CD4-positive, alpha-beta T cell (primary cell): ENCODE measurements around the gene MYOF. TPM values are rescaled to one million over a fixed set of nuclear protein-coding genes. Genes with fewer than 3 reads are reported as not detected.
"Not testable (repeated sequence)": the region's sequence is repeated elsewhere in the genome, so short reads cannot be mapped to it uniquely, and the experiment has no call there.

ENCODE experiments used
- ATAC-seq: fragments of 200-7000 bp; cut with Tn5 transposase; one replicate; pipeline ENCODE4 v1.10.0; 2022; ENCODE audit warnings: mild to moderate bottlenecking; ENCODE audit not compliant: poor library complexity
- CTCF ChIA-PET: fragments of 350-600 bp; sonication (Branson Sonifier 250); formaldehyde crosslinking; loops from one replicate; lab custom pipeline; 2021; ENCODE audit warnings: antibody characterized with exemption, inconsistent platforms; lab: Charles Lee
- POLR2A ChIA-PET: fragments of 350-600 bp; sonication (Branson Sonifier 250); formaldehyde crosslinking; loops from one replicate; lab custom pipeline; 2021; ENCODE audit warnings: antibody characterized with exemption, inconsistent platforms; lab: Charles Lee
- DNase-seq, 14 experiments: peaks; one replicate each; pipeline ENCODE4 v3.0.0-alpha.2; 2013 to 2020; ENCODE audit warnings: mixed read lengths in 2 of 14
- H3K27ac ChIP-seq, 2 donors: one replicate each; pipeline versions ENCODE4 v1.5.1 to v1.7.0; 2013; ENCODE audit warnings: low read length in 2 of 2, low read depth in 1 of 2, mild to moderate bottlenecking in 1 of 2
- H3K27me3 ChIP-seq, 2 experiments: 1 replicate in 1 of 2; 2 replicates in 1 of 2; pipeline versions ENCODE4 v1.6.1 to v1.7.0; 2013; ENCODE audit warnings: low read length in 2 of 2, control low read depth in 1 of 2, mild to moderate bottlenecking in 1 of 2, moderate library complexity in 1 of 2; ENCODE audit not compliant: insufficient read depth in 2 of 2, control insufficient read depth in 1 of 2
- H3K36me3 ChIP-seq: one replicate; pipeline ENCODE4 v1.6.1; 2013; ENCODE audit warnings: low read length, control low read depth; ENCODE audit not compliant: insufficient read depth
- H3K4me1 ChIP-seq: one replicate; pipeline ENCODE4 v1.6.1; 2013; ENCODE audit warnings: low read length, control low read depth; ENCODE audit not compliant: insufficient read depth
- H3K4me3 ChIP-seq: one replicate; pipeline ENCODE4 v1.5.1; 2013; ENCODE audit warnings: mild to moderate bottlenecking, low read length, moderate library complexity
- H3K9me3 ChIP-seq, 2 experiments: 1 replicate in 1 of 2; 2 replicates in 1 of 2; pipeline versions ENCODE4 v1.6.1 to v1.7.0; 2013; ENCODE audit warnings: low read length in 2 of 2, mild to moderate bottlenecking in 2 of 2, control low read depth in 1 of 2, moderate library complexity in 1 of 2; ENCODE audit not compliant: control insufficient read depth in 1 of 2, insufficient read depth in 1 of 2
- H3K27ac Mint-ChIP-seq: one replicate; pipeline ENCODE4 v1.8.0; 2020; ENCODE audit warnings: mixed read lengths
- H3K27me3 Mint-ChIP-seq: one replicate; pipeline ENCODE4 v1.8.0; 2021; ENCODE audit warnings: mixed read lengths
- H3K36me3 Mint-ChIP-seq: one replicate; pipeline ENCODE4 v1.8.0; 2021; ENCODE audit warnings: low read depth, mixed read lengths
- H3K4me1 Mint-ChIP-seq: one replicate; pipeline ENCODE4 v1.8.0; 2021; ENCODE audit warnings: low read depth, mixed read lengths
- H3K4me3 Mint-ChIP-seq: one replicate; pipeline ENCODE4 v1.8.0; 2020; ENCODE audit warnings: mild to moderate bottlenecking, mixed read lengths
- H3K9me3 Mint-ChIP-seq: one replicate; pipeline ENCODE4 v1.8.0; 2020; ENCODE audit warnings: mixed read lengths
- intact Hi-C, 2 experiments: fragments of 100-400 bp; cut with DNase I in 1 of 2; cut with micrococcal nuclease in 1 of 2; formaldehyde crosslinking; loops; one replicate each; pipeline versions ENCODE4 v1.15.1 to v1.9.0; 2023 to 2025; cut with DNase I, micrococcal nuclease
- total RNA-seq, 174 experiments: library from RNA in 2 of 174; stranded (reverse) in 2 of 174; gene quantifications; one replicate each; pipeline ENCODE4 v1.2.3 and lab custom pipeline; 2021 to 2026
- TF ChIP-seq, protein P1 (sequence below): fragments of 200-600 bp; IDR thresholded peaks from one replicate; pipeline ENCODE4 v1.8.0; 2022; ENCODE audit warnings: antibody characterized with exemption, mild to moderate bottlenecking

The MYOF gene
- total RNA-seq, 2 experiments from 2014 or later = 0.14 to 0.27 TPM

DNA sequence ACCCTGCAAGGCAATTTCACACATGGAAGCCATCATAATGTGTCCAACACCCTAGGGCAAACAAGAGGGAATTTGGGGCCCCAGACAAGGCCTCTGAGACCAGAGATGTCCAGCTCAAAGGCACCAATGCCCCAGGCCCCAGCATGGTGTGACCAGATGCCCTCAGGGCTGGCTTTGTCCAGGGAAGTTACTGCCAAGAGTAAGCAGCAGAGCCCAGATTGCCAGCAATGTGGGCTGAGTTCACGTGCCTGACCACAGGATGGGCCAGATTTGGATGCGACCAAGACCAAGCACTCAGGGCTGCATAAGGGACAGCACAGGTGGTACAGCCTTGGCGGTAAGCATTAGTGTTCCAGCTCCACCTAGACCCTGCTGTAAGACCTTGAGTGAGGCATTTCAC, 12.7 kb downstream of the MYOF start:
- no peaks in the 10 kb centered on the region for H3K27me3 ChIP-seq
- POLR2A ChIA-PET = no interaction called here
- no peaks in the 10 kb centered on the region for H3K36me3 ChIP-seq
- ATAC-seq = no peak
- intact Hi-C loops = no loop called here
- H3K4me1 ChIP-seq = no peaks in the 10 kb centered on the region
- Mint-ChIP-seq H3K27me3 (no peaks in the 10 kb centered on the region), H3K27ac (no peak overlapping the region), H3K4me1 (no peaks in the 10 kb centered on the region), H3K36me3 (no peaks in the 10 kb centered on the region), H3K4me3 (no peak overlapping the region), H3K9me3 (no peaks in the 10 kb centered on the region)
- H3K4me3 ChIP-seq = no peak overlapping the region
- H3K9me3 ChIP-seq = no peaks in the 10 kb centered on the region
- CTCF ChIA-PET = no interaction called here
- no peak overlapping the region for H3K27ac ChIP-seq
- TF ChIP-seq, protein P1, sequence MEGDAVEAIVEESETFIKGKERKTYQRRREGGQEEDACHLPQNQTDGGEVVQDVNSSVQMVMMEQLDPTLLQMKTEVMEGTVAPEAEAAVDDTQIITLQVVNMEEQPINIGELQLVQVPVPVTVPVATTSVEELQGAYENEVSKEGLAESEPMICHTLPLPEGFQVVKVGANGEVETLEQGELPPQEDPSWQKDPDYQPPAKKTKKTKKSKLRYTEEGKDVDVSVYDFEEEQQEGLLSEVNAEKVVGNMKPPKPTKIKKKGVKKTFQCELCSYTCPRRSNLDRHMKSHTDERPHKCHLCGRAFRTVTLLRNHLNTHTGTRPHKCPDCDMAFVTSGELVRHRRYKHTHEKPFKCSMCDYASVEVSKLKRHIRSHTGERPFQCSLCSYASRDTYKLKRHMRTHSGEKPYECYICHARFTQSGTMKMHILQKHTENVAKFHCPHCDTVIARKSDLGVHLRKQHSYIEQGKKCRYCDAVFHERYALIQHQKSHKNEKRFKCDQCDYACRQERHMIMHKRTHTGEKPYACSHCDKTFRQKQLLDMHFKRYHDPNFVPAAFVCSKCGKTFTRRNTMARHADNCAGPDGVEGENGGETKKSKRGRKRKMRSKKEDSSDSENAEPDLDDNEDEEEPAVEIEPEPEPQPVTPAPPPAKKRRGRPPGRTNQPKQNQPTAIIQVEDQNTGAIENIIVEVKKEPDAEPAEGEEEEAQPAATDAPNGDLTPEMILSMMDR = no peak
- DNase-seq = no peak

DNA sequence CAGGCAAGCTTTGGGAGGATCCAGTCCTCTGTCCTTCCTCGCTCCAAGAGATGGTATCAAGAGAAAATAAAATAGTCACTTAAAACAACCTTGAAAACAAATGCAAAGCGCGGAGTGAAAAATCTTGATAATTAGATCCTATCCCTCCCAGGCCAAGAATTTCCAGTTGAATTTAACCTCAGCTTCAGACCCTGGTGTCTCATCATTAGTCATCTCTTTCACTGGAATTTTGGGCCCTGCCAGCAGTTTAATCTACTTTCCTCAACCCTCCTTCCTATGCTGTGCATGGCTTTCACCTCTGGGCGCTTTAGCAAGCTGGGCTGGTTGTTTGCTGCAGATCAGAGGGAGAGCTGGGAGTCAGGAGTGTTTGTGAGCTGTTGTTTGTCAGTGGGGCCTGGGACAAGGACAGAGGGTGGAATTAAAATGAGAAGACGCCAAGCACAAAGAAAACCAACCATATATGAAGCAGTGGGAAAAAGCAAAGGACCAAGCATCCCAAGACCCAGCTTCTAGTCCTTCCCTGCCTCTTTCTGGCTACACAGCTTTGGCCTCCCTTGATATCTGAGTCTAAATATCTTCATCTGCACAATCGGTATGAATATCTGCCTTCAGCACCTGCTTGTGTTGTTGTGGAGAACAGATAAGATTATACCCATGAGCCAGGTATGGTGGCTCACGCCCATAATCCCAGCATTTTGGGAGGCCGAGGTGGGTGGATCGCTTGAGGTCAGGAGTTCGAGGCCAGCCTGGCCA, 13.5 kb downstream of the MYOF start:
- Histone ChIP-seq H3K27me3 (no peaks in the 10 kb centered on the region), H3K4me1 (no peaks in the 10 kb centered on the region), H3K36me3 (no peaks in the 10 kb centered on the region), H3K27ac (no peak overlapping the region), H3K9me3 (no peaks in the 10 kb centered on the region), H3K4me3 (no peak overlapping the region)
- H3K4me1 Mint-ChIP-seq = no peaks in the 10 kb centered on the region
- CTCF ChIA-PET = no interaction called here
- no peaks in the 10 kb centered on the region for H3K36me3 Mint-ChIP-seq
- intact Hi-C loops = no loop called here
- no peaks in the 10 kb centered on the region for H3K27me3 Mint-ChIP-seq
- H3K9me3 Mint-ChIP-seq = no peaks in the 10 kb centered on the region
- H3K27ac Mint-ChIP-seq = no peak overlapping the region
- DNase-seq = no peak
- ATAC-seq = no peak
- no peak overlapping the region for H3K4me3 Mint-ChIP-seq
- TF ChIP-seq, protein P1 = no peak
- POLR2A ChIA-PET = no interaction called here

DNA sequence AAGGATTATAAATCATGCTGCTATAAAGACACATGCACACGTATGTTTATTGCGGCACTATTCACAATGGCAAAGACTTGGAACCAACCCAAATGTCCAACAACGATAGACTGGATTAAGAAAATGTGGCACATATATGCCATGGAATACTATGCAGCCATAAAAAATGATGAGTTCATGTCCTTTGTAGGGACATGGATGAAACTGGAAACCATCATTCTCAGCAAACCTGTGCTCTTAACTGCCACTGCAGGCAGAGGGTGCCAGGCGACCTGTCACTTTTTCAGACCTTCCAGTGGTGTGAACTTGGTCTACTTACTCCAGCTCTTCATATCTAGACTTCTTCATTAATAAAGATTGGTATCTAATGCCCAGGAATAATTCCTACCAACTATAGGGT, 14.5 kb downstream of the MYOF start:
- H3K4me3 ChIP-seq, POLR2A ChIA-PET, H3K36me3 ChIP-seq, H3K4me1 ChIP-seq, H3K27me3 ChIP-seq, H3K4me3 Mint-ChIP-seq, H3K9me3 Mint-ChIP-seq, H3K27ac Mint-ChIP-seq, H3K9me3 ChIP-seq, H3K27ac ChIP-seq, H3K4me1 Mint-ChIP-seq, ATAC-seq, CTCF ChIA-PET, DNase-seq, H3K36me3 Mint-ChIP-seq, H3K27me3 Mint-ChIP-seq, intact Hi-C loops: not testable (repeated sequence)
